Activated T-helper 1 cell treated with anti-CD3 and anti-CD28 coated beads, Interleukin-12 subunit alpha, Interleukin-12 subunit beta, Interleukin-2, Interleukin-4 antibody, amounts not matched to agents 30 ng/mL and 10 ng/mL and 1 ng/mL, durations not matched to agents 14 hours and 24 hours and 36 hours (primary cell): Measurements from ENCODE around the gene CHRNA1. TPM values are rescaled to one million over a fixed set of nuclear protein-coding genes. Genes with fewer than 3 reads are reported as not detected.
A peak's percentile ranks its signal among the peaks of the same experiment; 100 is the strongest.

Source experiments
- DNase-seq: peaks from one replicate; pipeline ENCODE4 v3.0.0; 2021; ENCODE audit warnings: low spot score
- H3K27ac Mint-ChIP-seq: one replicate; pipeline ENCODE4 v1.8.0; 2021; ENCODE audit warnings: mild to moderate bottlenecking, mixed read lengths
- H3K27me3 Mint-ChIP-seq: one replicate; pipeline ENCODE4 v1.8.0; 2022; ENCODE audit warnings: mild to moderate bottlenecking, moderate library complexity, mixed read lengths; ENCODE audit not compliant: insufficient read depth
- H3K36me3 Mint-ChIP-seq: one replicate; pipeline ENCODE4 v1.8.0; 2021; ENCODE audit warnings: low read depth, mixed read lengths
- H3K4me1 Mint-ChIP-seq: one replicate; pipeline ENCODE4 v1.8.0; 2021; ENCODE audit warnings: low read depth, mixed read lengths
- H3K4me3 Mint-ChIP-seq: one replicate; pipeline ENCODE4 v1.8.0; 2021; ENCODE audit warnings: mild to moderate bottlenecking, moderate library complexity, mixed read lengths
- H3K9me3 Mint-ChIP-seq: one replicate; pipeline ENCODE4 v1.8.0; 2021; ENCODE audit warnings: mixed read lengths
- intact Hi-C: fragments of 100-400 bp; cut with micrococcal nuclease; formaldehyde crosslinking; loops from one replicate; pipeline ENCODE4 v1.15.1; 2024
- total RNA-seq: library from RNA; stranded (reverse); gene quantifications from 2 replicates; pipeline ENCODE4 v1.2.3, GENCODE V29; 2022

CHRNA1 gene
- total RNA-seq, 1 donor from 2014 or later = not detected

DNA sequence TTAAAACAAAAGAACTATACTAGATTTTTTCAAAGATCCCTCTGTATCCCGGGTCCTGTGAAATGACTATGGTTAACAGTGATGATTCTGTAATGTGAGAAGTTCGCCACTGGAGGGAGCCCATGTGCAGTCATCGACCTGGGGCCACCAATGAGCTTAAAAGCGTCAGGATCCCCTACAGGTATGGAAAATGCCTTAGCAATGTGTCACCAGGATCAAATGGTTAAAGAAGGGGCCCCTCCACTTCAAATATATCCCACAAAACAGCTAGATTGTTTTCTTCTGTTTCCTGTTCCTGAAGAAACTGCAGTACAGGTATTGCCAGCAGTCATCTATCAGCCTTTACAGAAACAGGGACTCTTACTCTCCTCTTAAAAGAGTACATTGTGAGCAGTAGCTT lies 15.3 kb downstream of the CHRNA1 start:
- H3K4me3 Mint-ChIP-seq = no peak overlapping the region
- intact Hi-C loops = loop anchor here (1.0 to 5.0 kb wide), 6 partner anchors 49 to 533 kb away; partner anchors contain the start of gene CHN1
- peaks cover 44% of the 10 kb centered on the region for H3K4me1 Mint-ChIP-seq
- no peaks in the 10 kb centered on the region for H3K9me3 Mint-ChIP-seq
- no peak overlapping the region for H3K27ac Mint-ChIP-seq
- H3K27me3 Mint-ChIP-seq = peaks cover 7% of the 10 kb centered on the region
- H3K36me3 Mint-ChIP-seq = no peaks in the 10 kb centered on the region
- peak; percentile 55 for DNase-seq

DNA sequence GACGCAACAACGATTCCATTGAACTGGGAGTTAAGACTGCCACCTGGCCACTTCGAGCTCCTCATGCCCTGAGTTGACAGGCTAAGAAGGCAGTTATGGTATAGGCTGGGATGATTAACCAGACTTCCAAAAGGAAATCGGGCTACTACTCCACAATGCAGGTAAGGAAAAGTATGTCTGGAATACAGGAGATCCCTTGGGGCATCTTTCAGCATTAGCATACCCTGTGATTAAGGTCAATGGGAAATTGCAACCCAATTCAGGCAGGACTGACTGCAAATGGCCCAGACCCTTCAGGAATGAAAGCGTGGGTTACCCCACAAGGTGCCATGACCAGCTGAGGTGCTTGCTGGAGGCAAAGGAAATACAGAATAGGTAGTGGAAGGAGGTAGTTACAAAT lies 19.1 kb downstream of the CHRNA1 start:
- peaks cover 7% of the 10 kb centered on the region for H3K27me3 Mint-ChIP-seq
- H3K36me3 Mint-ChIP-seq = no peaks in the 10 kb centered on the region
- no peak overlapping the region for H3K27ac Mint-ChIP-seq
- H3K9me3 Mint-ChIP-seq = no peaks in the 10 kb centered on the region
- peaks cover 19% of the 10 kb centered on the region for H3K4me1 Mint-ChIP-seq
- intact Hi-C loops = loop anchor here (5.0 kb wide), 1 partner anchor 157 kb away; no protein-coding TSS in a partner anchor
- no peak for DNase-seq
- H3K4me3 Mint-ChIP-seq = no peak overlapping the region

DNA sequence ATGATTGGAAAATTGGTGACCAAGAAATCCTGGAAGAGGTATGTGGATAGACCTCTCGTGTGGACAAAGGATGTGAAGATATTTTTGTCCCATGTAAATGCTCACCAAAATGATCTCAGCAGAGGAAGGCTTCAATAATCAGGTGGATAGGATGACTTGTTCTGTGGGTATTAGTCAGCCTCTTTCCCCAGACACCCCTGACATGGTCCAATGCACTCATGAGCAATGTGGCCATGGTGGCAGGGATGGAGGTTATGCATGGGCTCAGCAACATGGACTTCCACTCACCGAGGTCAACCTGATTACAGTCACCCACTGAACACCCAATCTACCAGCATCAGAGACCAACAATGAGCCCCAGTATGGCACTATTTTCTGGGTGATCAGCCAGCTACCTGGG lies 20.2 kb downstream of the CHRNA1 start:
- peaks cover 8% of the 10 kb centered on the region for H3K27me3 Mint-ChIP-seq
- no peak overlapping the region for H3K4me3 Mint-ChIP-seq
- no peak overlapping the region for H3K27ac Mint-ChIP-seq
- no peaks in the 10 kb centered on the region for H3K36me3 Mint-ChIP-seq
- no peak for DNase-seq
- intact Hi-C loops = no loop called here
- no peaks in the 10 kb centered on the region for H3K9me3 Mint-ChIP-seq
- H3K4me1 Mint-ChIP-seq = peaks cover 8% of the 10 kb centered on the region

GRCh38 chr2:174740721-174741120 lies 23.6 kb downstream of the CHRNA1 start:
- DNase-seq = no peak
- Mint-ChIP-seq H3K27ac (no peak overlapping the region), H3K4me1 (no peaks in the 10 kb centered on the region), H3K4me3 (no peak overlapping the region), H3K27me3 (peaks cover 15% of the 10 kb centered on the region), H3K36me3 (no peaks in the 10 kb centered on the region), H3K9me3 (no peaks in the 10 kb centered on the region)
- intact Hi-C loops = no loop called here

- Mint-ChIP-seq H3K27ac (no peak overlapping the region), H3K27me3 (peaks cover 25% of the 10 kb centered on the region), H3K9me3 (no peaks in the 10 kb centered on the region), H3K4me3 (no peak overlapping the region), H3K36me3 (no peaks in the 10 kb centered on the region), H3K4me1 (no peaks in the 10 kb centered on the region)
- no peak for DNase-seq
- intact Hi-C loops = no loop called here
Observed at GRCh38 chr2:174738841-174739240, 25.4 kb downstream of the CHRNA1 start.

- no peak overlapping the region for H3K27ac Mint-ChIP-seq
- DNase-seq = no peak
- peaks cover 22% of the 10 kb centered on the region for H3K4me1 Mint-ChIP-seq
- no peaks in the 10 kb centered on the region for H3K36me3 Mint-ChIP-seq
- H3K4me3 Mint-ChIP-seq = no peak overlapping the region
- peaks cover 47% of the 10 kb centered on the region for H3K27me3 Mint-ChIP-seq
- no peaks in the 10 kb centered on the region for H3K9me3 Mint-ChIP-seq
- intact Hi-C loops = loop anchor here (2.0 kb wide), 1 partner anchor 31 kb away; no protein-coding TSS in a partner anchor
Observed at GRCh38 chr2:174731546-174731945, 32.7 kb downstream of the CHRNA1 start.

DNA sequence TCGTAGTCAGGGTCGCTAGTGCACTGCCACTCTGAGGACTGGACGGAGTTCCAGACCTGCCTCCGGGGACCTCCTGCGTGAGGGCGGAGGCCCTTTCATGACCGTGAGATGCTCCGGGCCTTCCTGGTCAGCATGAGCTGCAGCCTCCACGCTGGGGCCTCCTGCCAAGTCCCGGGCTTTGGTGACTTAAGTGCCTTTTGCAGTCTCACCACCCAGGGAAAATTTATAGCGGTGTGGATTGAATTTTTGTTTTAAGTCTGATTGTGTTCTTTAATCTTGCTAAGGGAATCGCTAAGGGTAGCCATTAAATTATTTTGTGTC lies 33.6 kb downstream of the CHRNA1 start:
- peak overlapping the region; percentile 84 for H3K4me3 Mint-ChIP-seq
- peaks cover 22% of the 10 kb centered on the region for H3K4me1 Mint-ChIP-seq
- H3K27me3 Mint-ChIP-seq = peaks cover 44% of the 10 kb centered on the region
- DNase-seq = no peak
- intact Hi-C loops = loop anchor here (1.0 to 2.0 kb wide), 2 partner anchors 21 to 30 kb away; no protein-coding TSS in a partner anchor
- H3K9me3 Mint-ChIP-seq = no peaks in the 10 kb centered on the region
- H3K27ac Mint-ChIP-seq = no peak overlapping the region
- no peaks in the 10 kb centered on the region for H3K36me3 Mint-ChIP-seq

- Mint-ChIP-seq H3K9me3 (no peaks in the 10 kb centered on the region), H3K4me1 (peaks cover 22% of the 10 kb centered on the region), H3K27ac (no peak overlapping the region), H3K36me3 (no peaks in the 10 kb centered on the region), H3K4me3 (peak overlapping the region; percentile 84), H3K27me3 (peaks cover 44% of the 10 kb centered on the region)
- peak; percentile 26 for DNase-seq
- intact Hi-C loops = loop anchor here (1.0 to 2.0 kb wide), 2 partner anchors 21 to 29 kb away; no protein-coding TSS in a partner anchor
Observed at GRCh38 chr2:174729797-174730697, 34.2 kb downstream of the CHRNA1 start.

GRCh38 chr2:174728096-174728495 lies 36.2 kb downstream of the CHRNA1 start:
- Mint-ChIP-seq H3K4me1 (peaks cover 22% of the 10 kb centered on the region), H3K36me3 (no peaks in the 10 kb centered on the region), H3K4me3 (no peak overlapping the region), H3K27ac (no peak overlapping the region), H3K9me3 (no peaks in the 10 kb centered on the region), H3K27me3 (peaks cover 35% of the 10 kb centered on the region)
- no peak for DNase-seq
- intact Hi-C loops = no loop called here

DNA sequence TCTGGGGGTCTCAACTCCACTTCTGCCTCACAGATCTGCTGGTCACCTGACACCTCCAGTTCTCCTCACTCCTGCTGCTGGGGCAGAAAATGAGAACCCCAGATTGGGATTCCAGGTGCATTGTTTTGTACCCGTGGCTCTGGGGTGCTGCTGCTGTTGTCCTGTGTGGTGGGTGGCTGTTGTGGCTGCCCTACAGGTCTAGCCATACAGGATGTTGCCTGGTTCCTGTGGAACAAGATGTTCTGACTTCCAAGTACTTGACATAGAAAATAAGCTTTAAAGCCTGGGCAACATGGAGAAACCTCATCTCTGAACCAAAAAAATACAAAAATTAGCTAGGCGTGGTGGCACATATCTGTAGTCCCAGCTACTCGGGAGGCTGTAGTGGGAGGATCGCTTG lies 38.1 kb downstream of the CHRNA1 start:
- intact Hi-C loops = no loop called here
- Mint-ChIP-seq H3K4me1 (peaks cover 29% of the 10 kb centered on the region), H3K36me3 (no peaks in the 10 kb centered on the region), H3K9me3 (no peaks in the 10 kb centered on the region), H3K4me3 (no peak overlapping the region), H3K27me3 (peaks cover 30% of the 10 kb centered on the region), H3K27ac (no peak overlapping the region)
- no peak for DNase-seq

DNA sequence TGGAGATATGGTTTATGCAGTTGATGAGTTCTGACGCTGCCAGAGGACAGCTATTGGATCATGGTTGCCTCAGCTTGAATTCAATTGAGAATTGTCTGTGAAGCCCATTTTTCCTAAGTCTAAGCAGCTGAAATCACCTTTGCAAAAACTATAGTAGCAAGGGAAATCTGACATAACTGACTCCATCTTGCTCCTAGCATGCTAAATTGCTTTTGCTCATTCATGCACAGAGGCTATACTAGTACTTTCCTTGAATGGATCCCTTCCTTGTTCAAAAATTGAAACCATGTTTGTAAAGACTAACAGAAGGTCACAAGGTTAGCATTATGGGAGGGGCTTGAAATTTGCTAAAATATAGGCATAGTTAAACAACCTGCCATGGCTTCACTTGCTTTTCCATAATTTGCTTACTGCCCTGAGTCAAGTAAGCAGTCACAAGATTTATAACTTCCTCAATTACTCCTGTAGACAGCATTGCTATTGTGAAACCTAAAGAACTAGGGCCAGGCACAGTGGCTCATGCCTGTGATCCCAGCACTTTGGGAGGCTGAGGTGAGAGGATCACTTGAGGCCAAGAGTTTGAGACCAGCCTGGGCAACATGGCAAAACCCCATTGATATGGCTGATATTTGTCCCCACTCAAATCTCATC lies 41.2 kb downstream of the CHRNA1 start:
- H3K4me1 Mint-ChIP-seq = peaks cover 20% of the 10 kb centered on the region
- H3K36me3 Mint-ChIP-seq = no peaks in the 10 kb centered on the region
- peaks cover 16% of the 10 kb centered on the region for H3K27me3 Mint-ChIP-seq
- H3K9me3 Mint-ChIP-seq = no peaks in the 10 kb centered on the region
- no peak overlapping the region for H3K4me3 Mint-ChIP-seq
- DNase-seq = no peak
- intact Hi-C loops = no loop called here
- H3K27ac Mint-ChIP-seq = no peak overlapping the region

GRCh38 chr2:174719016-174719415 lies 45.3 kb downstream of the CHRNA1 start:
- Mint-ChIP-seq H3K27ac (no peak overlapping the region), H3K27me3 (peaks cover 21% of the 10 kb centered on the region), H3K4me3 (no peak overlapping the region), H3K36me3 (no peaks in the 10 kb centered on the region), H3K9me3 (no peaks in the 10 kb centered on the region), H3K4me1 (peaks cover 38% of the 10 kb centered on the region)
- intact Hi-C loops = loop anchor here (5.0 kb wide), 1 partner anchor 33 kb away; no protein-coding TSS in a partner anchor
- no peak for DNase-seq

DNA sequence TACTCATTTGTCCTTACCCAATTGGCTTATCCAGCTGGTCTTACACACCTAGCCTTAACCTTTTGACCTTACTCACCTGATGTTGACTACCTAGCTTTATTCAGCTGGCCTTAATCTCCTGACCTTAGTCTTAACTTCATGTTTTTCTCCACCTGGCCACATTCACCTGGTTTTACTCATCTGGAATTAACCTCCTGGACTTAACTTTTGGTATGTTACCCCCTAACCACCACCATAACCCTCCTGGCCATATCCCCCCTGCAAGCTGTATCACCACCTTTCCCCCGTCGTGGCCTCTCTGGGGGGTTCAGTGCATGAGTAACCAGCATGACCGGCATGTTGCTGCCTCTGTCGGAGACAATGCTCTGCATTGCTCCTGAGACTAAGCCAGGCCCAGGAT lies 45.7 kb downstream of the CHRNA1 start:
- Mint-ChIP-seq H3K27me3 (peaks cover 21% of the 10 kb centered on the region), H3K4me3 (no peak overlapping the region), H3K4me1 (peaks cover 38% of the 10 kb centered on the region), H3K27ac (no peak overlapping the region), H3K36me3 (no peaks in the 10 kb centered on the region), H3K9me3 (no peaks in the 10 kb centered on the region)
- intact Hi-C loops = loop anchor here (5.0 kb wide), 1 partner anchor 34 kb away; no protein-coding TSS in a partner anchor
- DNase-seq = no peak
